Activated CD4-positive, alpha-beta T cell treated with anti-CD3 and anti-CD28 coated beads for 4 hours (primary cell): ENCODE measurements around the gene KLF15.

Experiments
- DNase-seq, 2 donors: peaks; one replicate each; pipeline ENCODE4 v3.0.0-alpha.2; 2020

The KLF15 gene

DNA sequence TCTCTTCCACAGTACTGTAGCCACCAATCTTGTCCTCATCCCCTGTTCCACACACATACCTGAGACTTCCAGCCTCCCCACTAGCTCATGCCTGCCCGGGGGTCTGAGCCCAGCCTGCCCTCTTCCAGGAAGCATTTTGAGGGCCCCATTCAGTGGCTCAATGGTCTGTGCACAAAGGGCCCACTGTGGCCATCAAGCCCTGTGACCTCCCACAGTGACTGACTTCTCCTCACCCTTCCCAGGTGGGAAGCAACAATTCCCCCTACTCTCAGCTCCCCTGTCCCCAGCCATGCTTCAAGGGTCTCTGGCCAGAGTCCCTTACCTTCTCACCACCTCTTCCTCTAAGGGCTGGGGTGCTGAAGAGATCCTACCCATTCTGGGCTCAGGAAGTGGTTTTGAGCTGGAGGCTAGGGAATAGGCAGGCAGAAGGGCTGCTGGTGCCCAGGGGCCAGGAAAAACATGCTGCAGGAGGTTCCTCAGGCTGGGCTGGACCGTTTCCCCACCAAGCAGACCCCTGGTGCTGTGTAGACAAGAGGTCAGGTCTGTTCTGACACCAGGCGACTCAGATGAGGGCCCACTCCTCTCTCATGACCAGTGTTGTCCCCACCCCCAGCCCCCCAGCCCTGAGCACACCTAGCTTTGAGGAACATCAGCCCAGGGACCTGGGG lies 3.0 kb upstream of the KLF15 start:
- DNase-seq, result no peak

GRCh38 chr3:126358816-126359181 lies 1.6 kb upstream of the KLF15 start:
- DNase-seq, result no peak

DNA sequence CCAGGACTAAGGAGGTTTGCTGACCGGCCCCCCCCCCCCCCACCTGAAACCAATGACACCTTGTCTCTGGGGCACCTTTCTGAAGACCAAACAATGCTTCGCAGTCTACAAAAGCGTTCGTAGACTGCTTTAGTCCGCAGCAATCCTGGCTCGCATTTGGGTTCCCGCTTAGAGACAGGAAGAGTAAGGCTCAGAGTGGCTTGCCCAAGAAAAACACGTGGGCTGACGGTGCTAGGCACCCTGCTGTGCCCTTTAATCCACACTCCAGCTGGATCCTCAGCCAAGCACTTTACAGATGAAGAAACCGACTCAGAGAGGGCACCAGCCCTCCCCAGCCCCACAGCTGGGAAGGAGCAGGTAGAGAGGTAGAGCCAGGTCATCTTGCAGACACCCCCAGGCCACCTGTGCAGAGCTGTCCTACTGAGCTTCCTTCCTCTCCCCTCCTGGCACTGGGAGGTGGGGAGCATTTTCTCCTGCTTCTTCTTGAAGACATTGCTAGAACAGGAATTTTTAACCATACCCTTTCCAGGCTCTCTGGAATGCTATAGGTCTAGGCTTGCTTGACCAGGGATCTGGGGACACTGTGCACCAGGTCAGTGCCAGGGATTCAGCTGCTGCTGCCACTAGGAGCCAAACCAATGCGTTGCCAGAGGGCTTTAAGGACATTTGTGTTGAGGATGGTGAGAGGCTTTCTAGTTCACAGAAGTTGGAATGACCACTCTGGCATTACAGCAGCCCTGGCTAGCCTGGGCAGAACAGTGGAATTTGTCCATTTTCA lies 1.0 kb upstream of the KLF15 start:
- DNase-seq, result no peak

DNA sequence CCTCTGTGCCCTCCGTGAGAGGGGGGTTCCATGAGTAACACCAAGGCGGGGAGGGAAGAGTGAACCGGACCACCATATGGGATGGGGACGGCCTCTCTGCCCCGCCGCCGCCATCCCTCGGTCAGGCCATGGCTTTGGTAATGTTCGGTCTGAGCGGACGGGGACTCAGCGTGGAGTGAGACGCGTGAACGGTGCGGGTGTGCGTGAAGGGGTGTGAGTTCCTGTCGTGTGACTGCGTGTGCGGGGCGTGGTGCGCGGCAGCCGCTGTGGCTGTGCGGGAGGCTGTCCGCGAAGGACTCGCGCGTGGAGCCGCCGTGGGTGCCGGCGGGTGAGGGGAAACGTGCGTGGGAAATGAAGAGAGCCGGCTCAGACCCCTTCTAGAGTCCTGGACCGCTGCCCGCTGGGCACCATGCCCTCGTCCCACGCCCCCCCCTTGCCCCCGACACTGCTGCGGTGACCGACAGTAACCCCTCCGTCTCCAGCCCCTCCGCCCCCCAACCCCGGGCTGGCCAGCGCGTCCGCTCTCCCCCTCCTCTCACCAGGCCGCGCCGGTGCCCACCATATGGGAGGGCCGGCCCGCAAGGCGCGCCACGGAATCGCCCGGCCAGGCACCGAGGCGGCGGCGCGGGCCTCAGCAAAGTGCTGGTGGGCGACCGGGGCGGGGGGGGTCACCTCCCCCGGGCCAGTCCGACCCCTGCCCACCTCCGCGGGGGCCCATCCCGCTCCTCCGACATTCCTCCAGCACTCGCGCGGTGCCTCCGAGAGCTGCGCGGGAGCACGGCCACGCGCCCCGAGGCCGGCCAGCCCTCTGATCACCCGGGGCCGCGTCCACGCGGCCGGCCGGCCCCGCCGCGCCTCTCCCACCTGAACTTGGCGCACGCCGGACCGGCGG lies 589 bp downstream of the KLF15 start:
- no peak for DNase-seq

GRCh38 chr3:126355777-126356372 lies 1.3 kb downstream of the KLF15 start:
- no peak for DNase-seq

DNA sequence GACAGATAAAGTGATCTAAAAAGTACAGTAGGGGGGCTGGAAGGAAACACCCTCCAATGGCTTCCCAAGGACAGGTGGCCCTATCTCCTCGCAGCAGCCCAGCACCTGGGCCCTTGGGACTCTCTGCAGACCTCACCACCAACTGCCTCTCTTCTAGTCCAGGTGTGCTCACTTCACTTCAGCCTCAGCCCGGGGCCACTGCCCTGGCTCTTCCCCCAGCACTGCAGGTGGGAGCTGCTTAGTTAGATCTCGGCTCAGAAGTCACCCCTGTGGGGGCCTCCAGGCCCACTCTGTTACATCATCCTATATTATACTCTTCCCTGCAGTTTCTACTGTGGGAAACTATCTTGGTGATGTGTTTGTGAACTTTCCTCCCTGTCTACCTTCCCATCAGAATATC lies 2.0 kb downstream of the KLF15 start:
- no peak for DNase-seq

DNA sequence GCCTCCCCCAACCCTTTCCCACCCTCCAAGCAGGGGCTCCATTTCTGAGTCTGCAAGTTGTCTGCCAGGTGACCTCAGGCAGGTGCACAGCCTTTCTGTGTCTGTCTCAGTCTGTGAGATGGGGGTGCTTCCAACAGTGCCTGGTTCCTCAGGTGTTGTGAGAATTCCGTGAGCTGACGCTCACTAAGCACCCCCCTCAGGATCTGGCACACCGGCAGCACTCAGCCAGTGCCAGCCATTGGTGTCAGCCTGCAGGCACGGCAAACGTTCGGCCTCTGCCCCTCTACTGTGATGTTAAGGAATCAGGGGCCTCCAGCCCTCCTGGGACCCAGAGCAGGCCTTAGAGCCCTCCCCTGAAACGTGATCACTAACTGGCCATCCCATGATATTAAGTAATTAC lies 2.4 kb downstream of the KLF15 start:
- no peak for DNase-seq

DNA sequence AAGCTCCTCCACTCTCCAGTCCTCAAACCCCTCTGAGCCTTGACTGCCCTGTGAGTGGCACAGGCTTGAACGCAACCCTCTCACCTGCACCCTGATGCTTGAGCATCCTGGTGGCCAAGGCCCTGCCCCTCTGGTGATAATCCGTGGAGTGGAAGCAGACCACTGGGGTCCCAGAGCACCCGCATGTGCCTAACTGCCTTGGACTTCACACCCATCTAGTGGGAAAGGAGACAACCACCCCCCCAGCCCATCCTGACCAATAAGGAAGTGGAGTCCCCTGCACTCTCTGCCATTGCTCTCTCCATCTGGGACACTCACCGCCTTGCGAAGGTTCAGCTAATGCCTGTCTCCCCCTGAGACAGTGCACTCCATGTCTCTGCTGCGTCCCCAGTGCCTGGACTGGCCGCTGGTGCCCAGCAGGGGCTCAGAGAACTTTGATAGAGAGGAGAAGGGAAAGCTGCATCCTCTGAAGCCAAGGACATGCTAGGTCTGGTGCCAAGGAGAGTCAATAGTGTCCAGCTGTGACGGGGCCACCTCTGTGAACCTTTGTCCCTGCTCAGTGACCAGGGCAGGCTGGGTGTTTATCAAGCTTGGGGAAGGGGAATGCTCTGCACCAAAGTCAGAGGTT lies 3.4 kb downstream of the KLF15 start:
- DNase-seq, result no peak

DNA sequence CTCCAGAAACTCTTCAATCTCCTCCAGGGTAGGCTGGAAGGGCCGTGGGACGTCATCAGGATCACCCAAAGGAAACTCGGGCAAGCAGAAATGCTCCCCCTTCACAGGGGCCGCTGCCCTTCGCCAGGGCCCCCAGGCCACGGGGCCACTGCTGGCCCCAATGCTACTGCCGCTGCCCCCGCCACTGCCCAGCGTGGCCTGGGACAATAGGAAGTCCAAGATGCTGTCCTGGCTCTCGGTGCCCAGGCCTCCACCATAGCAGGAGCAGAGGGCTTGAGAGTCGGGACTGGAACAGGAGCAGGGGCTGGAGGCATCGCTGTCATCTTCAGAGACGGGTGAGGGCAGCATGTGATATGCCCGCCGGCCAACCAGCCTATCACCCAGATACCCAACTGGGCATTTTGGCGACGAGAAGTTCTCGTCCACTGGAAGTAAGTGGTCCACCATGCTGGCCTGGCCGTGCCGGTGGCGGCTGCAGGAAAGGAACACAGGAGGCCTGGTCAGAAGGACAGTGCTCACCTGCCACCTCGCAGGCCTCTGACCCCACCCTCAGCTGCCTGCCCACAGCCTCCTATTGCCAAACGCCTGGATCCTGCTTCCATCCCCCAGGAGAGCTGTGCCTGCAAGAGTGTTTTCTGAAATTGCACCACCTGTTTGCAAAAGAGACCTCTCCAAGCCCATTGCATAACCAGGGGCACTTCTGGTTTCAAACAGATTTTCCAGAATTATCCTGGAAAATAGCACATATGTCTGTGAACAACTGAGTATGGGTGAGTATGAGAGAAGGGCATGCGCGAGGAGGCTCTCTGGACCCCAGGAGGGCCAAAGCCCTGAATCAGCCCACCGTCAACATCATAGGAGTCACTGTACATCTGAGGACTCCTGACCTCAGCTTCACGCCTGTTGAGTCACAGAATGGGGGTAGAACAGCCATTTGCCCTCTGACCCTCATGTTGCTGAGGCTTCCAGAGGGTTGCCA lies 4.4 kb downstream of the KLF15 start:
- no peak for DNase-seq

DNA sequence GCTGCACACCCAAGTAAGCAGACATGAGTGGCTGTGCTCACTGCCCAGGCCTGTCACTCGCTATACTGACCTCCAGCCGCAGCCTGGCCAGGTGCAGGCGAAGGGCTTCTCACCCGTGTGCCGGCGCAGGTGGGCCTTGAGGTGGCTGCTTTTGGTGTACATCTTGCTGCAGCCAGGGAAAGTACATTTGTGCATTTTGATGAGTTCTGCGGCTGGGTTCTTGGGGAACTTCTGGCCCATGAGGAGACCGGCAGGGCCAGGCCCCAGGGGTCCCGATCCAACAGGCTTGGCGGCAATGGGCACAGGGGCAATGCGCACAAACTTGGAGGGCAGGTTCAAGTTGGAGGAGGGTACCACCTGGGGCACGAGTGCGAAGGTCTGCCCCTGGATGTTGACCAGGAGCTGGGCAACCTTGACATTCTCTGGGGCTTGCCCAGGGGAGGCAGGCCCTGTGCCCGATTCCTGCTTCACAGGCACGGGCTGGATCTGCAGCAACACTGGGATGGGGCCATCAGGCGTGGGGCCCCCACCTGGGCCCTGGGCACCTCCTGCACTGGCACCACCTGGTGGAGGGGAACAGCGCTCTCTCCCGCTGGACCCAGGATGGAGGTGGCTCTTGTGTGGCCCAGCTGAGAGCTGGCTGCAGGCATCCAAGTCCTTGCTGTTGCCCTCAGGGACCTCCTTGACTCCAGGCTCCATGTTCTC lies 5.3 kb downstream of the KLF15 start:
- DNase-seq, result no peak

DNA sequence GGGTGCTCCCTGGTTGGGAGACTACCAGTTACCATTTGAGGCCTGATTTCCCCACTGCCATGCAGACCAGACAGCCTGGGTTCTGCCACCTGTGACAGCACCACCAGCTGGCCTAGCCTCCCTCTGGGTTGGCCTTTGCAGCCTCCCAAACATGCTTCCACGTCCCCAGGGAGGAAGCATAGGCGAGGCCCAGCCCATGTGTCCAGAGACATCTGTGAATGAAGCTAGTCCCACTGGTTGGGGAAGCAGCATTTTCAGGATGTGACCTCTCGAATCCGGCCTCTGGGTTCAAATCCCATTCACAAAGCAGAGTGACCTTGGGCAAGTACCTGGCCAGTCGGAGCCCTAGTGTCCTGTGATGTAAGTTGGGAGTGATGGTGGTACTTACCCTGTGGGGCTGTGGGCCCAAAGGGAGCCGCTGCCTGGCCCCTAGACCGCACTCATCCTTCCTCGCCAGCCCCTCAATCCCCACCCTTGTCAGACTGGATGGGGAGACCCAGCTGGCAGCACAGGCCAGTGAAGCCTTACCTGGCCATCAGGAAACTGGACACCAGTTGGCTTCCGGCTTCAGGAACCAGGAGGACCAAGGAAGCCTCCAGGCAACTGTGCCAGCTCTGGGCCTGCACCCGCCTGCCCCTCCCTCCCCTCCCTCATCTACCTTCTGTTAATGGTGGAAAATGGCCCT lies 6.0 kb downstream of the KLF15 start:
- no peak for DNase-seq

DNA sequence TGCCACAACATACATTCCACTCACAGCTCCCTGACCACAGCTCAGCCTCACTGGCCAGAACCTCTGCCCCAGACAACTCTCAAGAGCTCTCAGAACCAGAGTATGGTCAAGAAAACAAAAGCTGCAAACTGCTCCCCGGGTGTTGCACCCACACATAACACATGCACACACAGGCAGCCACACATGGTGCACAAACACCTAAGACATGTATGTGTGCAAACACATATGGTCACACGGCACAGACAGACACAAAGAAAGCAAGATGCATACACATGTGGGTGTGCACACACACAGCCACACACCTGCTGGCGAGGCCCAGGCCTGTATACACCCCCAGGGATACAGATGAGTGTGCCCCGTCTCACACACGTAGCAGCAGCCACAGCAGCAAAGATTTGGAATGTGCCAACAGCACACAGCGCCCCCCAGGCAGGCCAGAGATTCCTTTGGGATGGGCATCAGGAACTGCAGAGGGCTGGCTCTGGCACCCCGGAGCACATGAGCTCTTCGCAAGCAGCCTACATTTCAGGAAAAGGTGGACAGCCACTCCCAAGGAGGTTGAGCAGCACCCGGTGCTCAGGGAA lies 6.6 kb downstream of the KLF15 start:
- no peak for DNase-seq

- DNase-seq, result no peak
Measured at GRCh38 chr3:126349611-126350501, 7.4 kb downstream of the KLF15 start.

DNA sequence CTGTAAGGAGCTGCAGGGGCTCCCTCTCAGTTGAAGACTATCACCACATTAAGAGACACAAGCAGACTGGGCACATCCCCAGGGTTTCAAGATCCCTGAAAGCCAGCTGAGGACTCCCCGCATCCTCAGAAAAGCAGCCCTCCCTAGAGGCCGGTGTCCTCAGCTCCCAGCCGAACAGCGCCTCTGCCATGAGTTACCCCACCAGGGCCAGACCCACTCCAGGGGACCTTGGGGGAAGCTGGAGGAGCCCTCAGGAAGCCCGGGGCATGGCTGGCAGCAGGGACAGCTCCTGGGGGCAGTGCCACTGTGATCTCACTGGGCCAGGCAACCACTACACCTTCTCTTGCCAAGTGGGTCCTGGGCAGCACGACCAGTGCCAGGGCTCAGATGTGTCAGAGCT lies 8.1 kb downstream of the KLF15 start:
- DNase-seq, result no peak

DNA sequence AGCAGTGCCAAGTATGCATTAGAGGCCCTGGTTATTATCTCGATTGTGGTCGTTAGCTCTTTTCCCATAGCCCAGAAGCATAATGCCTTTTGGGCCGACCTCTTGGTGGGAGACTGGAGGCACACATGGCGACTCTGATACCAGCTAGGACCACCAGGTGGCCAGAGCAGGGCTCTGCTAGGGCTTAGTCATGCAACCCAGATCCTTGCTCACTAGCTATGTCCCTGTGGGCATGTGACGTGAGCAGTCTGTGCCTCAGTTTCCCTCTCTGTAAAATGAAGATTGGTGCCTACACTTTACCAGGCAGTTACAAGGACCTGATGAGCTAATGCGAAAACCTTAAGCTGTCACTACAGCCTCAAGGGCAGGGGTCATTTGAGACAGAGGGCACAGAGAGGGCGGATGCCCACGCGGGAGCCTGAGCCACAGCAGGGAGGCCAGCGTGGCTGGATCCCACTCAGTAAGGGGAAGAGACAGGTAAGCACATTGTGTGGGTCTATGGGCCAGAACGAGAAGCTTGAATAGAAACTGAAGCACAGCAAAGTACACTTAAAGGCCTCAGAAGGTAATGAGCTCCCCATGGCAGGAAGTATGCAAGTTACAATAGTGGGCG lies 8.8 kb downstream of the KLF15 start:
- DNase-seq, result no peak

- no peak for DNase-seq
Measured at GRCh38 chr3:126347543-126348161, 9.6 kb downstream of the KLF15 start.

DNA sequence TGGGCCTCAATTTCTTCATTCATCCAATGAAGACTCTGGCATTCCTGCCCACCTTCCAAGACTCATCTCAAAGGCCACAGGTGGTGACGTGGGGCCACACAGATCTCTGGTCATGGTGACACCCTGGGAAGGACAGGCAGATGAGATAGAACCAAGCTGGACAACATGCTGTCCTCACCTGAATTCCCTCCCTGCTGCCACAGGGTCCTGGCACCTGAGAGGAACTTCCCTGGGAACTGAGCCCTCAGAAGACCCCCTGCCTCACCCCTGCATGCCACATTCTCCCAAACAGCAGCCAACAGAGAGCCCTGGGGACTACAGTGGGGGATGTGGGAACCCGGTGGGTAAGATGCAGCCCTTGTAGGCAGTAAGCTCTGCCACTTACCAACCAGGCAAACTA lies 10.7 kb downstream of the KLF15 start:
- DNase-seq, result no peak
